ENCODE data around the gene RTP4.

GRCh38 chr3:187359798-187360486, 8.2 kb upstream of the RTP4 start:
- TF ChIP-seq POLR2AphosphoS5 (IDR thresholded peaks at IDR 0.05; ENCODE audit: borderline replicate concordance, low read depth, low read length) (no peak), EZH2 (IDR thresholded peaks at IDR 0.05) (no peak)
